ENCODE data around the gene CXCL14. TPM values are rescaled to one million over a fixed set of nuclear protein-coding genes. Genes with fewer than 3 reads are reported as not detected.

Gene CXCL14
- total and polyA plus RNA-seq, 2 of the 13 experiments (the other 11 are each of a cell fraction or from before 2014, with no cell fraction given), result not detected

DNA sequence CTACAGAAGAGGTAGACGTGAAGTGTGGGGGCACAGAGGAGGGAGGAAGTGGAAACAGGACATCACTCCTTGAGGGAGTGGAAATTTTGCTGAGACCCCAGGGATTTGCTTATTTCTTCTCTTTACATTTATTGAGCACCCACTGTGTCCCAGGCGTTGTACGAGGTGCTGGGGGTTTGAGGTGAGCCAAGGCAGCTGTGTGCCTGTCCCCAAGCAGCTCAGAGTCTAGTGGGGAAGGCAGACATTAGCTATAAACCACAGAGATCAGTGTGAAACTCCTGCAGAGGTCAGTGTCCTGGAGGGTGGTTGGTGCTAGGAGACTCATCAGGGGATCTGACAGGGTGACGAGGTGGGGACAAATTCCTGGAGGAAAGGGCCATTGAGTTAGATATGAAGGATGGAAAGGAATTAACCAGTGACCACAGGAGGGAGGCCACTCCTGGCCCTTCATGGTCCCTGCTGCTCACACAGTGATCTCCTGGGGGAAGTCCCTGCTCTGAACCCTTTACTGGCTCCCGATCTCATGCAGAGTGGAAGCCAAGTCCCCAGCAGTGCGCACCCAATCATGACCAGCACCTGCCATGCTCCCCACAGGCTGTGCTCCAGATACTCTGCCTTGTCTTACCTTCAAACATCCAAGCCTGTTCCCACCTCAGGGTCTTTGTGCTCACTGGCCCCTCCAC lies 3.4 kb upstream of the CXCL14 start (continued):
- TF ChIP-seq ZNF264 (CRISPR knock-in tag; IDR thresholded peaks at IDR 0.05) (no peak), IKZF4 (CRISPR knock-in tag; IDR thresholded peaks at IDR 0.05; ENCODE audit: borderline replicate concordance, low read depth, not compliant biosample characterization) (no peak)

DNA sequence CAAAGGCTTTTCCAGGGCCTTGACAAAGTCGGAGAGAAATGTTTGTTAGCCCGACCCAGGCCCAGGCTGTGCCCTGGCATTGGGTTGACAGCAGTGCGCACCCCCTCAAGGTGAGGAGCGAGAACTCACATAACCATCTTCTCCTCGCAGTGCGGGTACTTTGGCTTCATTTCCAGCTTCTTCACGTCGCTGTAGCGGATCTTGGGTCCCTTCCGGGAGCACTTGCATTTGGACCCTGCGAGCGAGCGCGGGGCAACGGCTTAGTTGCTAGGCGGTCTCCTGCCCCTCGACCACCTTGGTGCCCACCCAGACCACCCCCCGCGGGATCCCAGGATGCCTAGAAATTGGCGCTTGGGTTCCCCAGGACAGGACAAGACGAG lies 496 bp downstream of the CXCL14 start:
- H3K27me3 ChIP-seq (ENCODE audit: control insufficient read depth in 1 of 2, insufficient read depth in 2 of 2, low read length in 2 of 2), result peaks cover 0 to 41% of the 10 kb centered on the region in 2 experiments; a peak in 4 of 5 replicates
- no peaks in the 10 kb centered on the region for H3K36me3 ChIP-seq (replicated peaks in 1 of 2; ENCODE audit: control insufficient read depth in 1 of 2, insufficient read depth in 2 of 2, low read length in 2 of 2)
- no peak overlapping the region for H3K4me3 ChIP-seq (replicated peaks in 1 of 3; ENCODE audit: insufficient read depth in 1 of 3, low read depth in 2 of 3, low read length in 3 of 3)
- H3K27ac ChIP-seq (ENCODE audit: extremely low read length, insufficient read depth, low read length), result no peak overlapping the region
- H4K20me1 ChIP-seq (ENCODE audit: insufficient read depth, low read length), result no peaks in the 10 kb centered on the region
- no peak overlapping the region for H2AFZ ChIP-seq (ENCODE audit: low read length)
- in situ Hi-C loops (cut with HindIII; ENCODE audit: extremely low pct_ligation_motif_present, low pct_unique_long_range_greater_than_20kb) (no loop called here), intact Hi-C loops (cut with micrococcal nuclease; ENCODE audit: unreplicated experiment) (no loop called here)
- TF ChIP-seq ZBTB38 (CRISPR knock-in tag; IDR thresholded peaks at IDR 0.05) (no peak), SRSF1 (optimal IDR thresholded peaks at IDR 0.05; ENCODE audit: low read depth, low read length) (no peak), ZNF468 (CRISPR knock-in tag; IDR thresholded peaks at IDR 0.05) (no peak), KDM3A (CRISPR knock-in tag; IDR thresholded peaks at IDR 0.05; ENCODE audit: low read depth) (no peak)
- no peaks in the 10 kb centered on the region for H3K79me2 ChIP-seq (ENCODE audit: insufficient read depth, low read length)
- DNase-seq (ENCODE audit: low spot score) (no peak), FAIRE-seq (no peak), ATAC-seq (no peak)
- H3K4me1 ChIP-seq (ENCODE audit: insufficient read depth, low read length), result no peaks in the 10 kb centered on the region
- ChIA-PET POLR2A (no interaction called here), CTCF (ENCODE audit: low intra/inter-chr PET ratio, low total read pairs) (no interaction called here)
- no TSS peak for BruUV-seq (replicated peaks)
- H3K9me3 ChIP-seq (ENCODE audit: low read length), result no peaks in the 10 kb centered on the region
- H3K4me2 ChIP-seq (ENCODE audit: low read depth, low read length), result no peak overlapping the region
- WGBS (ENCODE audit: low lambda C conversion rate), result 85% methylated on average over 11 of the region's 21 CpGs
- no peak overlapping the region for H3K9ac ChIP-seq (ENCODE audit: insufficient read depth, low read depth, low read length)

DNA sequence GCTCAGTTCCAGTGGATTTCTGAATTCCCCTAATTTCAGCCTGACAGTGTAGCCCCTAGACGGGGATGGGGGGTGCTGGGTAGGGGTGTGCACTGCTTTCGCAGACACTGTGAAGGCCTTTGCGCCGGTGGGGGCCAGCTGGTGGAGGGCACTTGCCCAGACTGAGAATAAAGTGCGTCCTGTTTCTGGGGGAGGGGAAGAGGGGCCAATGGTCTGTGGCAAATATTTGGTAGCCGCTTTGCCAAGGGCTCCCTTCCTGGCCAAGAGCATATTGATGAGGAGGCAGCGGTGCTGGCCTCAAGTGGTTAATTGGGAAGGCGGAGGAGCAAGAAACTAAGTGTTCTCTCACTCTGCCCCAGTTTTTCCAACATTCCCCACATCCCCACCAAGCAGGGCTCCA lies 1.4 kb downstream of the CXCL14 start:
- peaks cover 0 to 41% of the 10 kb centered on the region in 2 experiments; a peak in 4 of 5 replicates for H3K27me3 ChIP-seq (ENCODE audit: control insufficient read depth in 1 of 2, insufficient read depth in 2 of 2, low read length in 2 of 2)
- no TSS peak for BruUV-seq (replicated peaks)
- H2AFZ ChIP-seq (ENCODE audit: low read length), result no peak overlapping the region
- H3K4me1 ChIP-seq (ENCODE audit: insufficient read depth, low read length), result no peaks in the 10 kb centered on the region
- no peaks in the 10 kb centered on the region for H3K36me3 ChIP-seq (replicated peaks in 1 of 2; ENCODE audit: control insufficient read depth in 1 of 2, insufficient read depth in 2 of 2, low read length in 2 of 2)
- 45% methylated on average over 6 of the region's 8 CpGs for WGBS (ENCODE audit: low lambda C conversion rate)
- no peaks in the 10 kb centered on the region for H3K79me2 ChIP-seq (ENCODE audit: insufficient read depth, low read length)
- intact Hi-C loops (cut with micrococcal nuclease; ENCODE audit: unreplicated experiment), result no loop called here
- no peak overlapping the region for H3K27ac ChIP-seq (ENCODE audit: extremely low read length, insufficient read depth, low read length)
- H3K4me2 ChIP-seq (ENCODE audit: low read depth, low read length), result no peak overlapping the region
- no peak for ATAC-seq
- no peak overlapping the region for H3K9ac ChIP-seq (ENCODE audit: insufficient read depth, low read depth, low read length)
- H3K9me3 ChIP-seq (ENCODE audit: low read length), result no peaks in the 10 kb centered on the region
- no peak for DNase-seq (ENCODE audit: low spot score)
- no peak for FAIRE-seq
- H3K4me3 ChIP-seq (replicated peaks in 1 of 3; ENCODE audit: insufficient read depth in 1 of 3, low read depth in 2 of 3, low read length in 3 of 3), result no peak overlapping the region
- POLR2A ChIA-PET, result no interaction called here
- CTCF ChIA-PET (ENCODE audit: low intra/inter-chr PET ratio, low total read pairs), result no interaction called here
- in situ Hi-C loops (cut with HindIII; ENCODE audit: extremely low pct_ligation_motif_present, low pct_unique_long_range_greater_than_20kb), result no loop called here
- H4K20me1 ChIP-seq (ENCODE audit: insufficient read depth, low read length), result no peaks in the 10 kb centered on the region
- TF ChIP-seq FLYWCH1 (CRISPR knock-in tag; IDR thresholded peaks at IDR 0.05), result no peak
- TF ChIP-seq, protein P1, sequence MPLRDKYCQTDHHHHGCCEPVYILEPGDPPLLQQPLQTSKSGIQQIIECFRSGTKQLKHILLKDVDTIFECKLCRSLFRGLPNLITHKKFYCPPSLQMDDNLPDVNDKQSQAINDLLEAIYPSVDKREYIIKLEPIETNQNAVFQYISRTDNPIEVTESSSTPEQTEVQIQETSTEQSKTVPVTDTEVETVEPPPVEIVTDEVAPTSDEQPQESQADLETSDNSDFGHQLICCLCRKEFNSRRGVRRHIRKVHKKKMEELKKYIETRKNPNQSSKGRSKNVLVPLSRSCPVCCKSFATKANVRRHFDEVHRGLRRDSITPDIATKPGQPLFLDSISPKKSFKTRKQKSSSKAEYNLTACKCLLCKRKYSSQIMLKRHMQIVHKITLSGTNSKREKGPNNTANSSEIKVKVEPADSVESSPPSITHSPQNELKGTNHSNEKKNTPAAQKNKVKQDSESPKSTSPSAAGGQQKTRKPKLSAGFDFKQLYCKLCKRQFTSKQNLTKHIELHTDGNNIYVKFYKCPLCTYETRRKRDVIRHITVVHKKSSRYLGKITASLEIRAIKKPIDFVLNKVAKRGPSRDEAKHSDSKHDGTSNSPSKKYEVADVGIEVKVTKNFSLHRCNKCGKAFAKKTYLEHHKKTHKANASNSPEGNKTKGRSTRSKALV (CRISPR knock-in tag; IDR thresholded peaks at IDR 0.05), result no peak
- TF ChIP-seq, protein P2, sequence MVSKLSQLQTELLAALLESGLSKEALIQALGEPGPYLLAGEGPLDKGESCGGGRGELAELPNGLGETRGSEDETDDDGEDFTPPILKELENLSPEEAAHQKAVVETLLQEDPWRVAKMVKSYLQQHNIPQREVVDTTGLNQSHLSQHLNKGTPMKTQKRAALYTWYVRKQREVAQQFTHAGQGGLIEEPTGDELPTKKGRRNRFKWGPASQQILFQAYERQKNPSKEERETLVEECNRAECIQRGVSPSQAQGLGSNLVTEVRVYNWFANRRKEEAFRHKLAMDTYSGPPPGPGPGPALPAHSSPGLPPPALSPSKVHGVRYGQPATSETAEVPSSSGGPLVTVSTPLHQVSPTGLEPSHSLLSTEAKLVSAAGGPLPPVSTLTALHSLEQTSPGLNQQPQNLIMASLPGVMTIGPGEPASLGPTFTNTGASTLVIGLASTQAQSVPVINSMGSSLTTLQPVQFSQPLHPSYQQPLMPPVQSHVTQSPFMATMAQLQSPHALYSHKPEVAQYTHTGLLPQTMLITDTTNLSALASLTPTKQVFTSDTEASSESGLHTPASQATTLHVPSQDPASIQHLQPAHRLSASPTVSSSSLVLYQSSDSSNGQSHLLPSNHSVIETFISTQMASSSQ (IDR thresholded peaks at IDR 0.05; ENCODE audit: low read depth), result no peak
- TF ChIP-seq, protein P2 (CRISPR knock-in tag; IDR thresholded peaks at IDR 0.05; ENCODE audit: borderline replicate concordance), result no peak

Data from HepG2 (cell line).